Naive thymus-derived CD4-positive, alpha-beta T cell (primary cell): ENCODE results near the gene INTS3. TPM values are rescaled to one million over a fixed set of nuclear protein-coding genes. Genes with fewer than 3 reads are reported as not detected.

Experiments
- ATAC-seq: fragments of 150-1000 bp; cut with Tn5 transposase; 2 replicates; pipeline ENCODE4 v1.10.0; 2021; ENCODE audit warnings: mild to moderate bottlenecking, moderate library complexity
- CTCF ChIA-PET: fragments of 350-600 bp; sonication (Branson Sonifier 250); formaldehyde crosslinking; loops from one replicate; lab custom pipeline; 2021; ENCODE audit warnings: antibody characterized with exemption; lab: Charles Lee
- POLR2A ChIA-PET: fragments of 350-600 bp; sonication (Branson Sonifier 250); formaldehyde crosslinking; loops from one replicate; lab custom pipeline; 2021; ENCODE audit warnings: antibody characterized with exemption, inconsistent platforms; lab: Charles Lee
- DNase-seq, 9 donors: peaks; one replicate each; pipeline versions ENCODE4 v3.0.0 to v3.0.0-alpha.2; 2020 to 2022; ENCODE audit warnings: mixed read lengths in 1 of 9
- H3K27ac ChIP-seq: one replicate; pipeline ENCODE4 v1.7.0; 2013; ENCODE audit warnings: mild to moderate bottlenecking, low read depth, low read length, moderate library complexity
- H3K27me3 ChIP-seq, 2 donors: one replicate each; pipeline ENCODE4 v1.7.0; 2013; ENCODE audit warnings: low read length in 2 of 2, mild to moderate bottlenecking in 2 of 2, moderate library complexity in 2 of 2; ENCODE audit not compliant: control insufficient read depth in 2 of 2, insufficient read depth in 2 of 2
- H3K36me3 ChIP-seq, 3 experiments: 1 replicate in 2 of 3; 2 replicates in 1 of 3; pipeline ENCODE4 v1.7.0; 2013; ENCODE audit warnings: low read length in 3 of 3, mild to moderate bottlenecking in 3 of 3, moderate library complexity in 1 of 3; ENCODE audit not compliant: insufficient read depth in 3 of 3, control insufficient read depth in 2 of 3
- H3K4me1 ChIP-seq, 2 donors: one replicate each; pipeline ENCODE4 v1.7.0; 2013; ENCODE audit warnings: low read length in 2 of 2, mild to moderate bottlenecking in 2 of 2, moderate library complexity in 1 of 2; ENCODE audit not compliant: control insufficient read depth in 2 of 2, insufficient read depth in 2 of 2
- H3K4me3 ChIP-seq: 2 replicates; pipeline ENCODE4 v1.7.0; 2013; ENCODE audit warnings: mild to moderate bottlenecking, low read length
- H3K9me3 ChIP-seq, 3 experiments: 1 replicate in 2 of 3; 2 replicates in 1 of 3; pipeline ENCODE4 v1.7.0; 2013; ENCODE audit warnings: low read length in 3 of 3; ENCODE audit not compliant: control insufficient read depth in 2 of 3
- H3K27ac Mint-ChIP-seq, 9 donors: one replicate each; pipeline ENCODE4 v1.8.0; 2020 to 2022; ENCODE audit warnings: mixed read lengths in 9 of 9, mild to moderate bottlenecking in 8 of 9, moderate library complexity in 5 of 9, inconsistent platforms in 2 of 9
- H3K27me3 Mint-ChIP-seq, 5 donors: one replicate each; pipeline ENCODE4 v1.8.0; 2021 to 2022; ENCODE audit warnings: mixed read lengths in 5 of 5, mild to moderate bottlenecking in 1 of 5
- H3K36me3 Mint-ChIP-seq, 5 donors: one replicate each; pipeline ENCODE4 v1.8.0; 2020 to 2022; ENCODE audit warnings: mixed read lengths in 5 of 5, mild to moderate bottlenecking in 3 of 5, inconsistent platforms in 1 of 5
- H3K4me1 Mint-ChIP-seq, 7 donors: one replicate each; pipeline ENCODE4 v1.8.0; 2020 to 2022; ENCODE audit warnings: mixed read lengths in 7 of 7, mild to moderate bottlenecking in 3 of 7, inconsistent platforms in 1 of 7
- H3K4me3 Mint-ChIP-seq, 10 donors: one replicate each; pipeline ENCODE4 v1.8.0; 2020 to 2022; ENCODE audit warnings: mild to moderate bottlenecking in 10 of 10, mixed read lengths in 10 of 10, moderate library complexity in 6 of 10, inconsistent platforms in 2 of 10
- H3K9me3 Mint-ChIP-seq, 11 donors: one replicate each; pipeline ENCODE4 v1.8.0; 2020 to 2022; ENCODE audit warnings: mixed read lengths in 11 of 11, mild to moderate bottlenecking in 4 of 11, inconsistent platforms in 1 of 11, moderate library complexity in 1 of 11
- intact Hi-C, 2 donors: fragments of 100-400 bp; cut with micrococcal nuclease; formaldehyde crosslinking; loops; one replicate each; pipeline ENCODE4 v1.15.1; 2023
- polyA plus RNA-seq, 2 donors: library from polyadenylated mRNA; unstranded; fragments of 300-500 nt; fragmentation: Illumina TruSeq; gene quantifications; one replicate each; pipeline ENCODE4 v1.2.3, GENCODE V29; 2021
- total RNA-seq, 6 experiments: library from RNA in 5 of 6; stranded (reverse) in 5 of 6; gene quantifications; 1 replicate in 5 of 6; 2 replicates in 1 of 6; pipeline ENCODE4 v1.2.3 and lab custom pipeline; 2021 to 2026

INTS3 gene
- total and polyA plus RNA-seq, 7 experiments from 2014 or later, result 9.5 to 68.1 (median 54.3) TPM

DNA sequence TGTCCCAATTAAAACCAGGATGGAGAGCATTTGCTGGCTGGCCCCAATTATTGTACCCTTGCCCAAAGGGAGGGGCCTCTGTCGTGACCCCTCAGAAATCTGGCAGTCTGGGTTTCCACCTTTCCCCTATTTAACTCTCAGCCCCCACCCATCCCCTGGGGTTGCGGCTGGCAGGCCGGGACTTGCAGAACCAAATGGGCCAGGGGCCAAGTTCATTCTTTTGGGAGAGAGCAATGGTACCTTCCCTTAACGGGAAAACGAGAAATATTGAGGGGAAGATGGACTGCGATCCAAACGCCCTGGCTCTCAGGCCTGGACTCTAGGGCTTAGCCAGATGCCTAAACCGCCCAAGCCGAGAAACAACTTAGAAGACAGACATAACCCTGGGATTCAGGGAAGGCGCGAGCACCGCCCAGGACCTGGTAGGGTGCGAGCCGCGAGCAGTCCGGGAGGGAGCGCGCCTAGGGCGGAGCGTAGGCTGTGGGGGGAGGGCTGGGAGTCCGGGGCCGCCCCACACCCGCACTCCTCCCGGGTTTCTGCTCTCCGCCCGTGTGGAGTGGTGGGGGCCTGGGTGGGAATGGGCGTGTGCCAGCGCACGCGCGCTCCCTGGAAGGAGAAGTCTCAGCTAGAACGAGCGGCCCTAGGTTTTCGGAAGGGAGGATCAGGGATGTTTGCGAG is 47.1 kb downstream of the INTS3 start, which contains the start of gene SLC27A3:
SLC27A3 (plus strand) TSS at position 628 of the 678 bp plus-strand sequence. CDS start 91 bp downstream, outside the sequence.
- H3K9me3 Mint-ChIP-seq, result peaks cover 0 to 3% (median 0%) of the 10 kb centered on the region in 11 donors
- peak within 1 kb of the TSS; percentile 29 to 88 (median 68) for H3K27ac Mint-ChIP-seq
- DNase-seq (peak in 1 of 9 donors; percentile 44), ATAC-seq (peak; percentile 52)
- H3K36me3 Mint-ChIP-seq, result peaks cover 0 to 13% (median 0%) of the 10 kb centered on the region in 5 donors
- H3K4me3 ChIP-seq, result peak within 1 kb of the TSS; percentile 73
- H3K36me3 ChIP-seq, result peaks cover 0 to 30% (median 0%) of the 10 kb centered on the region in 3 experiments
- intact Hi-C loops, result loop anchor here in 1 of 2 donors (1.0 to 2.0 kb wide), 2 partner anchors 8 to 446 kb away; partner anchors contain the start of gene UBAP2L
- POLR2A ChIA-PET, result interaction anchor here (0.6 to 2.6 kb wide), 8 partner anchors 9 to 203 kb away, joined by 3 to 8 read pairs (median 5); partner anchors contain the start of genes CREB3L4, CRTC2, GATAD2B and JTB
- peak within 1 kb of the TSS; percentile 77 to 89 (median 86) for H3K4me3 Mint-ChIP-seq
- no peaks in the 10 kb centered on the region for H3K9me3 ChIP-seq
- no peaks in the 10 kb centered on the region for H3K27me3 Mint-ChIP-seq
- peak within 1 kb of the TSS; percentile 66 for H3K27ac ChIP-seq
- peaks cover 14 to 35% (median 26%) of the 10 kb centered on the region in 7 donors for H3K4me1 Mint-ChIP-seq
- CTCF ChIA-PET, result interaction anchor here (0.7 to 1.4 kb wide), 2 partner anchors 41 to 474 kb away, joined by 3 read pairs; no protein-coding TSS in a partner anchor
- H3K4me1 ChIP-seq, result peaks cover 6 to 23% of the 10 kb centered on the region in 2 donors
- H3K27me3 ChIP-seq, result no peaks in the 10 kb centered on the region

DNA sequence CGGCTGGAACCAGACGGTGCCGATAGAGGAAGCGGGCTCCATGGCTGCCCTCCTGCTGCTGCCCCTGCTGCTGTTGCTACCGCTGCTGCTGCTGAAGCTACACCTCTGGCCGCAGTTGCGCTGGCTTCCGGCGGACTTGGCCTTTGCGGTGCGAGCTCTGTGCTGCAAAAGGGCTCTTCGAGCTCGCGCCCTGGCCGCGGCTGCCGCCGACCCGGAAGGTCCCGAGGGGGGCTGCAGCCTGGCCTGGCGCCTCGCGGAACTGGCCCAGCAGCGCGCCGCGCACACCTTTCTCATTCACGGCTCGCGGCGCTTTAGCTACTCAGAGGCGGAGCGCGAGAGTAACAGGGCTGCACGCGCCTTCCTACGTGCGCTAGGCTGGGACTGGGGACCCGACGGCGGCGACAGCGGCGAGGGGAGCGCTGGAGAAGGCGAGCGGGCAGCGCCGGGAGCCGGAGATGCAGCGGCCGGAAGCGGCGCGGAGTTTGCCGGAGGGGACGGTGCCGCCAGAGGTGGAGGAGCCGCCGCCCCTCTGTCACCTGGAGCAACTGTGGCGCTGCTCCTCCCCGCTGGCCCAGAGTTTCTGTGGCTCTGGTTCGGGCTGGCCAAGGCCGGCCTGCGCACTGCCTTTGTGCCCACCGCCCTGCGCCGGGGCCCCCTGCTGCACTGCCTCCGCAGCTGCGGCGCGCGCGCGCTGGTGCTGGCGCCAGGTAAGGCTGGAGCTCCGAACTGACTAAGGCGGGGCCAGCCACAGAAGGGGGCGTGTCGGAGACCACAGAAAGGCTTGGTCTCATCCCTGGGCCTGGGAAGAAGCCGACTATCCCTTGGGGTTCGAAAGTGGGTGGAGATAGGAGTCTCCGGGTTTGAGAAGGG is 47.8 kb downstream of the INTS3 start:
- ChIA-PET POLR2A (interaction anchor here (0.9 to 2.6 kb wide), 11 partner anchors 9 to 224 kb away, joined by 3 to 12 read pairs (median 5); partner anchors contain the start of genes CREB3L4, CRTC2, GATAD2B and JTB), CTCF (interaction anchor here (0.6 to 1.4 kb wide), 4 partner anchors 39 to 473 kb away, joined by 3 to 4 read pairs (median 3); no protein-coding TSS in a partner anchor)
- H3K27me3 ChIP-seq, result no peaks in the 10 kb centered on the region
- intact Hi-C loops, result loop anchor here in 1 of 2 donors (1.0 to 2.0 kb wide), 2 partner anchors 8 to 445 kb away; partner anchors contain the start of gene UBAP2L
- H3K4me3 Mint-ChIP-seq, result peak overlapping the region; percentile 77 to 89 (median 86)
- peak overlapping the region; percentile 66 for H3K27ac ChIP-seq
- DNase-seq, result peak; percentile 40 to 63 (median 59)
- ATAC-seq, result peak; percentile 76
- H3K9me3 Mint-ChIP-seq, result peaks cover 0 to 3% (median 0%) of the 10 kb centered on the region in 11 donors
- H3K27ac Mint-ChIP-seq, result peak overlapping the region in 7 of 9 donors; percentile 29 to 80 (median 68)
- H3K4me1 ChIP-seq, result peaks cover 6 to 23% of the 10 kb centered on the region in 2 donors
- no peaks in the 10 kb centered on the region for H3K9me3 ChIP-seq
- H3K4me3 ChIP-seq, result peak overlapping the region; percentile 73
- H3K36me3 Mint-ChIP-seq, result peaks cover 0 to 13% (median 0%) of the 10 kb centered on the region in 5 donors
- peaks cover 14 to 35% (median 26%) of the 10 kb centered on the region in 7 donors for H3K4me1 Mint-ChIP-seq
- H3K27me3 Mint-ChIP-seq, result no peaks in the 10 kb centered on the region
- H3K36me3 ChIP-seq, result peaks cover 0 to 22% (median 0%) of the 10 kb centered on the region in 3 experiments

DNA sequence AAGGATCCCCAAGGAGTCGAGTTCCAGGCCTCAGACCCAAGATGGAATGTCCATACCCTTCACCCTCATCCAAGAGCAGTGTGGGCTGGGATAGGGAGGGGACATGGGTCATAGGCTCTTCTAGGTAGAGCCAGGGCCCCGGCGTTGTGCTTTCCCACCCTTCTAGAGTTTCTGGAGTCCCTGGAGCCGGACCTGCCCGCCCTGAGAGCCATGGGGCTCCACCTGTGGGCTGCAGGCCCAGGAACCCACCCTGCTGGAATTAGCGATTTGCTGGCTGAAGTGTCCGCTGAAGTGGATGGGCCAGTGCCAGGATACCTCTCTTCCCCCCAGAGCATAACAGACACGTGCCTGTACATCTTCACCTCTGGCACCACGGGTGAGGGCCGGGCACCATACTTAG is 48.5 kb downstream of the INTS3 start:
- Mint-ChIP-seq H3K27ac (peak overlapping the region in 3 of 9 donors; percentile 19 to 65 (median 30)), H3K36me3 (peaks cover 0 to 13% (median 0%) of the 10 kb centered on the region in 5 donors), H3K4me3 (peak overlapping the region; percentile 52 to 89 (median 82)), H3K4me1 (peaks cover 14 to 35% (median 26%) of the 10 kb centered on the region in 7 donors), H3K27me3 (no peaks in the 10 kb centered on the region), H3K9me3 (peaks cover 0 to 3% (median 0%) of the 10 kb centered on the region in 11 donors)
- no peak for DNase-seq
- no peaks in the 10 kb centered on the region for H3K27me3 ChIP-seq
- ATAC-seq, result no peak
- no peaks in the 10 kb centered on the region for H3K9me3 ChIP-seq
- intact Hi-C loops, result no loop called here
- H3K36me3 ChIP-seq, result peaks cover 0 to 16% (median 0%) of the 10 kb centered on the region in 3 experiments
- H3K27ac ChIP-seq, result peak overlapping the region; percentile 66
- peaks cover 6 to 23% of the 10 kb centered on the region in 2 donors for H3K4me1 ChIP-seq
- ChIA-PET POLR2A (interaction anchor here (1.0 to 2.6 kb wide), 8 partner anchors 8 to 225 kb away, joined by 3 to 12 read pairs (median 5); partner anchors contain the start of genes CREB3L4, CRTC2, GATAD2B and RPS27), CTCF (interaction anchor here (0.6 to 1.4 kb wide), 3 partner anchors 40 to 266 kb away, joined by 3 to 4 read pairs (median 3); no protein-coding TSS in a partner anchor)
- peak overlapping the region; percentile 73 for H3K4me3 ChIP-seq

DNA sequence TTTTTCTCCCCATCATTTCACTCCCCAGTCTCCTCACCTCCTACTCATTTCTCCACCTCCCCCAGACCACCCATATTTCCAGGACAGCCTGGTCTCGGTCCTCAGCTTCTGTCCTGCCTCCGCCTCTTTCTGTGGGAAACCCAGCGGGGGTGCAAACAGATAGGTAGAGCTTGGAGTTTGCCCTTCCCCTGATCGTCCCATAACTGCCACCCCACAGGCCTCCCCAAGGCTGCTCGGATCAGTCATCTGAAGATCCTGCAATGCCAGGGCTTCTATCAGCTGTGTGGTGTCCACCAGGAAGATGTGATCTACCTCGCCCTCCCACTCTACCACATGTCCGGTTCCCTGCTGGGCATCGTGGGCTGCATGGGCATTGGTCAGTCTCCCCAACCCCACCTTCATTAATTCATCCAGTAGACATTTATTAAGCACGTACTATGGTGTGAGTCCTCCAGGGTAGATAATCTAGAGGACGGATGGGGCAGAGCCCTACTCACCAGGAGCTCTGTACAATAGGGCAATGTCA is 49.1 kb downstream of the INTS3 start:
- ChIA-PET POLR2A (interaction anchor here (0.7 to 2.6 kb wide), 4 partner anchors 106 to 226 kb away, joined by 3 to 12 read pairs (median 5); partner anchors contain the start of genes CREB3L4 and RPS27), CTCF (no interaction called here)
- peak overlapping the region in 2 of 9 donors; percentile 30 to 45 for H3K27ac Mint-ChIP-seq

DNA sequence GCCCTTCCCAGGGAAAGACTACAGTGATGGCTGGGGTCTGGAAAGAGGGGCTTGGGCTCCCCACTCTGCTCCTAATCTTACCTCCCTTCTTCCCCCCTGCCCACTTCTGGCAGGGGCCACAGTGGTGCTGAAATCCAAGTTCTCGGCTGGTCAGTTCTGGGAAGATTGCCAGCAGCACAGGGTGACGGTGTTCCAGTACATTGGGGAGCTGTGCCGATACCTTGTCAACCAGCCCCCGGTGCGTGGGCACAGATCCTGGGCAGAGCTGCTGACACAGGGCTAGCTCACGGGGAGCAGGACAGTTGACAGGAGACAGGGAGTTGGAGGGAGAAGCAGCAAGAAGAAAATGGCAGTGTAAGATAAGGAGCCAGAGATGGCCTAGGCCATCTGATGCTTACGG is 49.8 kb downstream of the INTS3 start:
- Histone ChIP-seq H3K4me3 (no peak overlapping the region), H3K9me3 (no peaks in the 10 kb centered on the region), H3K4me1 (peaks cover 6 to 24% of the 10 kb centered on the region in 2 donors), H3K27ac (no peak overlapping the region), H3K27me3 (no peaks in the 10 kb centered on the region), H3K36me3 (peaks cover 0 to 3% (median 0%) of the 10 kb centered on the region in 3 experiments)
- Mint-ChIP-seq H3K4me1 (peaks cover 14 to 35% (median 26%) of the 10 kb centered on the region in 7 donors), H3K27ac (no peak overlapping the region), H3K36me3 (peaks cover 0 to 13% (median 0%) of the 10 kb centered on the region in 5 donors), H3K27me3 (no peaks in the 10 kb centered on the region), H3K4me3 (peak overlapping the region in 2 of 10 donors; percentile 48 to 77), H3K9me3 (peaks cover 0 to 3% (median 0%) of the 10 kb centered on the region in 11 donors)
- no peak for DNase-seq
- ATAC-seq, result no peak
- intact Hi-C loops, result no loop called here
- CTCF ChIA-PET, result no interaction called here
- POLR2A ChIA-PET, result no interaction called here

More for the DNA sequence above, 49.1 kb downstream of the INTS3 start:
- Histone ChIP-seq H3K9me3 (no peaks in the 10 kb centered on the region), H3K27me3 (no peaks in the 10 kb centered on the region), H3K4me3 (peak overlapping the region; percentile 73), H3K4me1 (peaks cover 6 to 23% of the 10 kb centered on the region in 2 donors), H3K36me3 (peaks cover 0 to 10% (median 0%) of the 10 kb centered on the region in 3 experiments), H3K27ac (no peak overlapping the region)
- intact Hi-C loops, result no loop called here
- ATAC-seq (no peak), DNase-seq (no peak)
- Mint-ChIP-seq H3K9me3 (peaks cover 0 to 3% (median 0%) of the 10 kb centered on the region in 11 donors), H3K4me3 (peak overlapping the region; percentile 39 to 86 (median 68)), H3K27me3 (no peaks in the 10 kb centered on the region), H3K36me3 (peaks cover 0 to 13% (median 0%) of the 10 kb centered on the region in 5 donors), H3K4me1 (peaks cover 14 to 35% (median 26%) of the 10 kb centered on the region in 7 donors)
